ENCODE measurements around the gene ATP6V1B1. TPM values are rescaled to one million over a fixed set of nuclear protein-coding genes. Genes with fewer than 3 reads are reported as not detected.

The ATP6V1B1 gene
- total RNA-seq, 1 experiment from 2014 or later = 6.5 TPM

DNA sequence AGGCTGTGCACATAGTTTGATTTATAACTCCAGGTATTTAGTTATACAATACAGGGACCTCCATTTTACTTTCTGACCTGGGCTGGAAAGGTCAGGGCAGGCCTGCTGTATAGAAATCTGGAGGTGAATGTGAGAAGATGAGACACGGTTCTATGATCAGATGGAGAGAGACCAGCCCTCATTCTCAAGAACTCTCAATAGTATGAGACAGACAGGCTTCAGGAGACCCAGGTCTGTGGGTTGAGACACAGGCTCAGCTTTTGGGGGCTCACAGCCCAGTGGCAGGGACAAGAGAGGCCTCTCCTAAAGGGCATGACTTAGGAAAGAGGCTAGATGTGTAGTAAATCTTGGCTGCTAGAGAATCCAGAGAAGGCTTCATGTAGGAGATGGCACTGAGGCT, 719 bp upstream of the ATP6V1B1 start:
- H3K4me3 ChIP-seq (ENCODE audit: low read depth, low read length, poor library complexity, severe bottlenecking) = no peak overlapping the region
- CTCF ChIA-PET = no interaction called here
- no peaks in the 10 kb centered on the region for H3K36me3 ChIP-seq (ENCODE audit: insufficient read depth, low read length, poor library complexity, severe bottlenecking)
- TF ChIP-seq EZH2 (IDR thresholded peaks at IDR 0.05; ENCODE audit: borderline replicate concordance, low read depth, low read length, poor library complexity, severe bottlenecking) (no peak), CTCF (conservative IDR thresholded peaks at IDR 0.05; ENCODE audit: low read depth, low read length) (no peak)
- H3K4me1 ChIP-seq (ENCODE audit: insufficient read depth, low read length, poor library complexity, severe bottlenecking) = no peaks in the 10 kb centered on the region
- no peaks in the 10 kb centered on the region for H3K9me3 ChIP-seq (ENCODE audit: low read depth, low read length, poor library complexity, severe bottlenecking)
- intact Hi-C loops (cut with micrococcal nuclease; ENCODE audit: unreplicated experiment) = no loop called here
- DNase-seq (ENCODE audit: low spot score) = no peak
- BruUV-seq (replicated peaks) = no TSS peak
- no peaks in the 10 kb centered on the region for H3K27me3 ChIP-seq (replicated peaks; ENCODE audit: insufficient read depth, low read depth, low read length, poor library complexity)
- POLR2A ChIA-PET (ENCODE audit: low non-redundant PET) = no interaction called here
- no peak overlapping the region for H3K27ac ChIP-seq (ENCODE audit: low read depth, low read length, poor library complexity, severe bottlenecking)

GRCh38 chr2:70936165-70936978, 672 bp downstream of the ATP6V1B1 start:
- POLR2A ChIA-PET (ENCODE audit: low non-redundant PET) = no interaction called here
- Histone ChIP-seq H3K36me3 (ENCODE audit: insufficient read depth, low read length, poor library complexity, severe bottlenecking) (no peaks in the 10 kb centered on the region), H3K4me3 (ENCODE audit: low read depth, low read length, poor library complexity, severe bottlenecking) (no peak overlapping the region), H3K4me1 (ENCODE audit: insufficient read depth, low read length, poor library complexity, severe bottlenecking) (no peaks in the 10 kb centered on the region), H3K9me3 (ENCODE audit: low read depth, low read length, poor library complexity, severe bottlenecking) (no peaks in the 10 kb centered on the region), H3K27ac (ENCODE audit: low read depth, low read length, poor library complexity, severe bottlenecking) (no peak overlapping the region), H3K27me3 (replicated peaks; ENCODE audit: insufficient read depth, low read depth, low read length, poor library complexity) (no peaks in the 10 kb centered on the region)
- TF ChIP-seq EZH2 (IDR thresholded peaks at IDR 0.05; ENCODE audit: borderline replicate concordance, low read depth, low read length, poor library complexity, severe bottlenecking) (no peak), CTCF (conservative IDR thresholded peaks at IDR 0.05; ENCODE audit: low read depth, low read length) (no peak)
- DNase-seq (ENCODE audit: low spot score) = no peak
- intact Hi-C loops (cut with micrococcal nuclease; ENCODE audit: unreplicated experiment) = no loop called here
- CTCF ChIA-PET = no interaction called here
- BruUV-seq (replicated peaks) = no TSS peak

- Histone ChIP-seq H3K36me3 (ENCODE audit: insufficient read depth, low read length, poor library complexity, severe bottlenecking) (no peaks in the 10 kb centered on the region), H3K4me1 (ENCODE audit: insufficient read depth, low read length, poor library complexity, severe bottlenecking) (no peaks in the 10 kb centered on the region), H3K27ac (ENCODE audit: low read depth, low read length, poor library complexity, severe bottlenecking) (no peak overlapping the region), H3K4me3 (ENCODE audit: low read depth, low read length, poor library complexity, severe bottlenecking) (no peak overlapping the region), H3K9me3 (ENCODE audit: low read depth, low read length, poor library complexity, severe bottlenecking) (no peaks in the 10 kb centered on the region), H3K27me3 (replicated peaks; ENCODE audit: insufficient read depth, low read depth, low read length, poor library complexity) (no peaks in the 10 kb centered on the region)
- TF ChIP-seq CTCF (conservative IDR thresholded peaks at IDR 0.05; ENCODE audit: low read depth, low read length) (no peak), EZH2 (IDR thresholded peaks at IDR 0.05; ENCODE audit: borderline replicate concordance, low read depth, low read length, poor library complexity, severe bottlenecking) (no peak)
- intact Hi-C loops (cut with micrococcal nuclease; ENCODE audit: unreplicated experiment) = no loop called here
- CTCF ChIA-PET = interaction anchor here (0.6 kb wide), 2 partner anchors 11 to 813 kb away, joined by 3 to 6 read pairs; no protein-coding TSS in a partner anchor
- BruUV-seq (replicated peaks) = no TSS peak
- DNase-seq (ENCODE audit: low spot score) = no peak
- POLR2A ChIA-PET (ENCODE audit: low non-redundant PET) = no interaction called here
These were observed 1.5 kb downstream of the ATP6V1B1 start for GRCh38 chr2:70936979-70937811.

Data from A673 (cell line).